GM19193 (cell line): Measurements from ENCODE around the gene SLC24A4.

Experiments used
- POLR2A ChIP-seq: IDR thresholded peaks from 4 replicates; pipeline ENCODE4 v1.6.1; 2011; ENCODE audit not compliant: insufficient read depth, insufficient read length; ENCODE audit errors: extremely low read depth

SLC24A4 gene

DNA sequence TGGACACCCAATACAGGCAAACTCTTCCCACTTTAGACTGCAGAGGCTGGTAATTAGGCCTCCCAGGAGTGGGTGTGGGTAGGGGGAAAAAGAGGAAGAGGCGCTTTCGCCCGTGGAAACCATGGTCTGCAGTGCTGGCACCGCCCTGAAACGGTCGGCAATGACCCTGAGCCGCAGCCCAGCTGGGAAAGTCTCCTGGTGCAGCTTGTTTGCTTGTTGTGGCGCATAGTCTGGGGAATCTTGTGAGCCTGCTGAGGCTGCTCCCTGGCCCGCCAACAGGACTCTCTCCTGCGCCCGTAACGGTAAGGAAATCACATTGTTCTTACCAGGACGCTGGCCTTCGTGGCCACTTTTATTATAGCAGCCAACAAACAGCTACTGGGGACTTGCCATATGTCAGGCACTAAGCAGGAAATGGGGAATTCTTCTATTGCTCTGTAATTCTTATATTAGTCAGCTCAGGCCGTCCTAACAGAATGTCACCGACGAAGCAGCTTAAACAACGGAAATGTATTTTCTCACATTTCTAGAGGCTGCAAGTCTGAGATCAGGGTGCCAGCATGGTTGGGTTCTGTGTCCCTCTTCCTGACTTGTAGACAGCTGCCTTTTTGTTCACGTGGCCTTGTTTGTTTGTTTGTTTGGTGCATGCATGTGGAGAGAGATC, 138.1 kb downstream of the SLC24A4 start:
- TF ChIP-seq POLR2A = no peak

DNA sequence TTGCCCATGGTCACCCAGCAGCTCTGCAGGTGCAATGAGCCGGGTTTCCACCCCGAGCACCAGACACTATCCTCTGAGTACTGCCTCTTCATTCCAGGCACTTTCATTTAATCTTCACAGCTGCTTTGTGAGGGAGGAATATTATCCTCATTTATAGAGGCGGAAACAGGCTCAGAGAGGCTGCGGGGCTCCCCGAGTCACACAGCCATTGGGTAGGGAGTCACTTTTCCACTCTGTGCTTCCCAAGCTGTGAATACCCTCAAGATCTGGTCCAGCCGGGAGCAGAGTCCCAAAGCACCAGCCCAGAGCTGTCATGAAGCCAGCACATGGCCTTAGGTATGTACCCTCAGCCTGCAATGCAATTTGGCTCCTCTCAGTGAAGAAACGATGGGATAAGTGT, 138.9 kb downstream of the SLC24A4 start:
- TF ChIP-seq POLR2A = no peak

DNA sequence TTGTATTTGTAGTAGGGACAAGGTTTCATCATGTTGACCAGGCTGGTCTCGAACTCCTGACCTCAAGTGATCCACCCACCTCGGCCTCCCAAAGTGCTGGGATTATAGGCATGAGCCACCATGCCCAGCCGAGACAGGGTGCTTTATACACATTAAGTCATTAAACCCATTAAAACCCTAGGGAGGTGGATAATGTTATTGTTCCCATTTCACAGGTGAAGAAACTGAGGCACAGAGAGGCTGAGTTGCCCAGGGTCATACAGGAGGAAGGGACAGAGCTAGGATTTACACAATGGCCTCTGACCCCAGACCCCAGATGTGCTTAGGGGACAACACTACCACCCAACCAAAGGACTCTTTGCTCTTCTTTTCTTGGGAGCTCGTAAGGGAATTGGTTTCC, 139.6 kb downstream of the SLC24A4 start:
- TF ChIP-seq POLR2A = no peak

DNA sequence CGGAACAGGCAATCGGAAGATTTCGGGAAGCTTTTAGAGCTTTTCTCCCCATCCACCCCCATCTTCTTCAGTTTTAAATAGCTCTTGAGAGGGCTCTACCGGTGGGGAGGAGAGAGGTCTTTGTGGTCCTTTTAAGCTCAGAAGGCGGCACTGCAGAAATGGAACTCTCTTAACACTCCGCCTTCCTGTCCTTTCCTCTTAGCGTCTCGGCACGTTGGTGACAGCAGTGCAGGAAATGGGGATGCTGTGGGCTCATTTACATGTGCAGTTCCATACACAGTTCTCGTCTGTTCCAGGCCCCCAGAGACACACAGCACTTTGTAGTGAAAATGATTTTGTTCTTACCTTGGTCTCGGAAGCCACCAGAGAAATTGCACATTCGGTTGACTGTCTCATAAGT, 140.2 kb downstream of the SLC24A4 start:
- TF ChIP-seq POLR2A = no peak

DNA sequence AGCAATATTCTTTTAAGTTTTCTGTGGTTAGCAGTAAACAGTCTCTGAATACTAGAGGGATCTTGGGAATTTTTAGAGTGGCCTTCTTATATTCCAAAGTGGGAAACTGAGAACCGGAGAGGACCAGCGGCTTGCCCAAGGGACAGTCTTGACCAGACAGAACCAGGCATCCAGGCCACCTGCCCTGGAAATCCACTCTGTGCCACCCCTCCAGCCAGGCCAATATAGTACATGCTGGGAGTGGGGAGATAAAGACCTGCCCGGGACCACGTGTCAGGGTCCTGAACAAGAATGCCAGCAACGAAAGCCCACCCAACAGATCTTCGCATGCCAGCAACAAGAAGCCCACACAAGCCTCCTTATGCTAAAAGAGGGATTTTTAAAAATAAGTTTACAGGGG, 141.2 kb downstream of the SLC24A4 start:
- TF ChIP-seq POLR2A = no peak

DNA sequence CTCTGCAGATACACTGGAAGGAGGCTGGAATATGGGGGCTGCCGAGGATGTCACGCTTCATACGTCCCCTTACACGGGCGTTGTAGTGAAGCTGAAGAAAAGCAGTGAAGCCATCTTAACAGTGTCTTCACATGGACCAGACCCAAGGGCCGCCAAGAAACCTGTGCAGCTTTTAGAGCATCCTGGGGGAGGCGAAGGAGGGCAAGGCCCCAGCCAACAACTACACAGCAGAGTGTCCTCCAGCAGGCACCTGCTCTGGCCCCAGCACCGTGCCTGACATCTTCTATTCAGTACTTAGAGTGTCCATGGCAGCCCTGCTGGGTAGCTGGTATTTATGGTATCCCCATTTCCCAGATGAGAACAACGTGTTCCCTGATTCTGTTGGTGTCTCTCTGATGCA, 141.8 kb downstream of the SLC24A4 start:
- no peak for TF ChIP-seq POLR2A

DNA sequence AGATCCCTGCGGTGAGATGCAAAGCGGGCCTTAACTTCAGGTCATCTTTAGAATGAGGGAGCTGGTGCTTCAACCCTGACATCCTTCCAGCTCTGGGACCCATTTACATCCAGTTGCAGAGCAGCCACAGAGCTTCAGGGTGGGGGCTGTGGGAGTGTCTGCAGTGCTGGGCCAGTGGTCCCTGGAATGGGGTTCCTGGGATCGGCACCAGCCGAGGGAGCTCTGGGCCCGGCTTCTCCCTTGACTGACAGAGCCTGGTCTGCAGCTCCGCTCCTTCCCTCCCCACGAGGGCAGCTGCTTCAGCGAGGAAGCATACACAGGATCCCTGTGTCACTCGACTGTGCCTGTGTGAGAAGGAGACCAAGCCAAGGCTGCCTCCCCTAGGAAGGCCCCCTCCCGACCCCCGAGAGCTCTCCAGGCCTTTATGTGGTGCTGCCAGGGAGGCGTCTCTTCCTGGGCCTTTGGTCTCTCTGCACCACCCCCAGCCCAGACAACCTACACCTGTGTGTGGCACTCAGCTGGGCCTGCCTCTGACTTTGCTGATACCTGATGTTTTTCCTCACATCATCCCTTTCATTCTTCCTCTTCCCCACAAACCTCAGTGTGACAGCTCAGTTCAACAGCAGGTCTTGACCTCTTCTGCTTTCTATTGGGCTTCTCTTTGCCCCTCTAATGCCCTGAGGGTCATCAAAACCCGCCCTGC, 142.5 kb downstream of the SLC24A4 start:
- TF ChIP-seq POLR2A = no peak

DNA sequence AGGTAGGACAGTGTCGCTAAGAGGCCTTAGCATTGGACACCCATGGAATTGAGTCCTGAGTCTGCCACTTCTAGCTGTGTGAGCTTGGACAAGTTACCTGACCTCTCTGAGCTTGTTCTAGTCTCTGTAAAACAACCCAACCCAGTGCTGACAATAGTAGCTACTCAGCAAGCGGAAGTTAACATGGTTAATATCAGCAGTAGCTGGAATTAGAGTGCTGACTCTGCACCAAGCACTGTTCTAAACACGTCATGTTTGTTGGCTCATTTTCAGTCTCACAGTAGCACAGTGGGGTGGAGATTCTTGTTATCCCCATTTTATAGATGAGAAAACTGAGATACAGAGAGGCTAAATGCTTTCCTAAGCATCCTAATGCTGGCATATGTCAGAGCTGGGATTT, 143.1 kb downstream of the SLC24A4 start:
- TF ChIP-seq POLR2A = no peak

DNA sequence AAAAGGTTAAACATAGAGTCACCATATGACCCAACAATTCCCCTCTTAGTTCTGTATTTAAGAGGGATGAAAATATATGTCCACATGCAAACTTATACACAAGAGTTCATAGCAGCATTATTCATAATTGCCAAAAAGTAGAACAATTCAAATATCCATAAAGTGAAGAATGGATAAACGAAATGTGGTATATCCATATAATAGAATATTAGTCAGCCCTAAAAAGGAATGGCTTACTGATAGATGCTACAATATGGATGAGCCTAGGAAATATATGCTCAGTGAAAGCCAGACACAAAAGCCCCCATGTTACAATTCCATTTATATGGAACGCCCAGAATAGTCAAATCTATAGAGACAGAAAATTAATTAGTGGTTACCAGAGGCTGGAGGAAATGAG, 146.6 kb downstream of the SLC24A4 start:
- TF ChIP-seq POLR2A = no peak

DNA sequence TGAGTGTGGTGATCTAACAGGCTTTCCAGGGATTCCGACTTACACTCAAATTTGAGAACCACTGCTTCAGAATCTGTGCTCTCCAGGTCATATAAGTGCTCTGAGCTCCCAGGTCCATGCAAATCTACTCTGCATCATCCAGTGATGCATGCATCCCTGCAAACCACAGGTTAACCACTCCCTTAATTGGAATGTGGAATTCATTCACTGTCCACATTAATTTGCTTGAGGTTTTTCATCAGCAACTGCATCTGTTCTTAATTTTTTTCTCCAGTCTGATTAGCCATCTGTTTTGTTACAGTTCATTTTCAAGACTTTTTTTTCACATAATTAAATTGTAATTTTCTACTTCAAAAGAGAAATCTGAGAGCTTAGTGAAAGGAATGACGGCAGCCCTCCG, 147.2 kb downstream of the SLC24A4 start:
- TF ChIP-seq POLR2A = no peak

DNA sequence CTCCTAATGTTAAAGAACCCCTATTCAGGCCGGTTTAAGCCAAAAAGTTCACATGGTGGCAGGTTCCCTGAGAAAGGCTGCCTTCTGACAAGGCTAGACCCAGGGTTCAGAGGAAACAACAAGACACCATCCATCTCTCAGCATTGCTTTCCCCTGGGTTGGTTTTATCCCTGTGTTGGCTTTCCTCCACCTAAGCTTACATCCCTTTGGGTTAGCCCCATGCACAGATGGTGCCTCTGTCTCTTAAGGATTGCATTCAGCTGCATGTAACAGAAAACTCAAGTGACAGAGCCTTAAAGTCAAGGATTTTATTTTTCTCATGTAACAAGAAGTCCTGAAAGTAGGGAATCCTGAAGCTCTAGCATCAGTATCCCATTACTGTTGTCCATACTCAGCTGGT, 147.8 kb downstream of the SLC24A4 start:
- no peak for TF ChIP-seq POLR2A

DNA sequence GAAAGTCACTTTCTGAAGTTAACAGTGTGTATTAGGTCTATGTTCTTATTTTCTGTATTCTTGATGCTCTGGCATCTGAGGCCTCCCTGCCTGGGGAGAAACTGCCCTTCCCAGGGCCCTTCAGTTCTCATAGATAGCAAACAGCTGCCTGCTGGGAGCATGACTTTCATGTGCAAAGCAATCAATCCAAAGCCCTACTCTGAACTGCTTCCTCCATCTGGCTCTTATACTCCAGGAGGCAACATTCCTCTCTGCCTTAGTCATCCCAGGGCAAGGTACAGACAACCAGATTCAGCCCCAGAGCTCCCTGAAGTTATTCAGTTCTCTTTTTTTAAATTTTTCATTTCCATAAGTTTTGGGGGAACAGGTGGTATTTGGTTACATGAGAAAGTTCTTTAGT, 149.0 kb downstream of the SLC24A4 start:
- TF ChIP-seq POLR2A = no peak

DNA sequence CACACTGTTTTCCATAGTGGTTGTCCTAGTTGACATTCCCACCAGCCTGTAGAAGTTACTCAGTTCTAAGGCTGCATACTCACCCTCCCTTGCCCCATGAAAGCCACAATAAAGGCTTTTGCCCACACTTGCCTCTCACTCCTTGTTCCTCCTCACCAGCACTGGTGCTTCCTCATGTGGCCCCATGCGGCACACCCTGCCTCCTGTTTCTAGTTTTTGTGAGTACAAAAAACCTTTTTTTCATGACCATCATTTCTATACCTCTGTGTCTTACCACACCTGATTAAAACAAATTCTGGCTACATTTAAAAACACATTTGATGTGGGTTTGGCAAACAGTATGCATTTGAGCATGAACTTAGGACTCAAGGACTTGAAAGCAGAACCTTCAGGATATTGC, 149.9 kb downstream of the SLC24A4 start:
- no peak for TF ChIP-seq POLR2A

DNA sequence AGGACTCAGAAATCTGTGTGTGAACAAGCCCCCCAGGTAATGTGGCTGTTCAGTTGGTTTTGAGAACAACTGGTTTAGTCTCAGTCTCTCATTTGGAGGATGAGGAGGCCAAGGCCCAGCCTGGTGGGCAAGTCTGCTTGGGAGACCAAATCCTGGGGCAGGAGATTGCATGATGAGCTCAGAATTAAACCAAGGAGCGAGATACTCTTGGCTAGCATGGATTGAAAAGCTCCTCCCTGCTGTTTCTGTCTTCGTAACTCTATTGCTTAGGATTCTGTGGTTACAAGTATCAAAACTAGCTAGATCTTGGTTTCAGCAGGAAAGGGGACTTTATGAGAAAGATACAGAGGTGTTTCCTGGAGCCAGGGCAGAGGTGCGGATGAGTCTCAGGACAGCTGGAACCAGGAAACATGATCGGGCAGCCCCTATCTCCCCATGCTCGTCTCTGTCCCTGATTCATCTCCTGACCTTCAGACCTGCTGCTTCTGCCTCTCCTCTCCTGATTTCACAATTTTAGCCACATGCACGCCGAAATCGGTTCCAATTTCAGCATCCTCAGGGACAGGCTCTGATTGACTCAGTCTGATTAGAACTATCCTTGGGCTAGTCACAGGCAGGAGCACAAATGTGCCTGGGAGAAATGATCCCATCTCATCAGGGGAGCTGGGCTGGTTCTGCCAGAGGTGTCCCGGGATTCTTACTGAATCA, 150.4 kb downstream of the SLC24A4 start:
- TF ChIP-seq POLR2A = no peak

DNA sequence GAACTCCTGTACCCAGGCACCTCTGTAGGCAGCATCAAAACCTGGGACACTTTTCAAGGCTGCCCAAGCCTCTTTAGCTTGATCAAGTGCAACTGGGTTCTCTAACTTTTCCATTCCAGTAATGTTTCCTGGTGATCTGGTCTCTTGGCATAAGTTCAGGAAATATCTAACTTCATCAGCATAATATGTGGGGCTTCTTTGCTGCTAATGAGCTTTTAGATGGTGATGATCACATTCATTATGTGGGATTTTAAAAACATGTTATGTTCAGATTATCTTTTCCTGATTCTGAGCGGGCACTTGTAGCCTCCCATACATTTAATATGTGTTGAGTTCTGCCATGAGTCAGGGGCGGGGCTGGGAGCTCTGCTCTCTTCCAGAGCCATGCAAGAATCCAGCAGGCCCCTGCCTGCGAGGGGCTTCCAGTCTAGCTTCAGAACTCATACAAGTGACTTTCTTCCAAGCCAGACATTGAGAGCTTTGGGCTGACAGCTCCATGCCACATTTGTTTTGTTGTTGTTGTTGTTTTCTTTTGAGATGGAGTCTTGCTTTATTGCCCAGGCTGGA, 151.1 kb downstream of the SLC24A4 start:
- TF ChIP-seq POLR2A = no peak

DNA sequence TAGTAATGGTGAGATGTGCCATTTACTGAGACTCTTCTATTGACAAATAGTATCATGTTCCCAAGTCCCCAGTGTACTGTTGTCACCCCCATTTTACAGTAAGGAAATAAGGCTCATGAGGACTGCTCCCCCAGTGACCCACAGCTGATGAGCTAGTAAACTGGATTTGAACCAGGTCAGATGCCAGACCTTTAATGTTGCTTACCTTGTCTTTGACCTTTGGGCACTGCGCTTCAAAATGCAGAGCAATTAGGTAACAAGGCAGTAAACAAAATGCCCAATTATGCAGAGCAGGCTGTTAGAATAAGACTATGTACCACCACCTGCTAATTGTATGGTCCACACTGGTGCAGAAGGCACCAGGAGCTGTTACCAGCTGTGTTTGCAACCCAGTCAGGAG, 152.1 kb downstream of the SLC24A4 start:
- TF ChIP-seq POLR2A = no peak
